GM12801 (cell line): Measurements from ENCODE around the gene COL7A1.

Experiments used
- TF ChIP-seq, protein P1 (sequence below): IDR thresholded peaks from one replicate; pipeline ENCODE4 v1.5.1; 2011; ENCODE audit warnings: control low read depth; ENCODE audit not compliant: insufficient read length; ENCODE audit errors: extremely low read depth

COL7A1 gene

DNA sequence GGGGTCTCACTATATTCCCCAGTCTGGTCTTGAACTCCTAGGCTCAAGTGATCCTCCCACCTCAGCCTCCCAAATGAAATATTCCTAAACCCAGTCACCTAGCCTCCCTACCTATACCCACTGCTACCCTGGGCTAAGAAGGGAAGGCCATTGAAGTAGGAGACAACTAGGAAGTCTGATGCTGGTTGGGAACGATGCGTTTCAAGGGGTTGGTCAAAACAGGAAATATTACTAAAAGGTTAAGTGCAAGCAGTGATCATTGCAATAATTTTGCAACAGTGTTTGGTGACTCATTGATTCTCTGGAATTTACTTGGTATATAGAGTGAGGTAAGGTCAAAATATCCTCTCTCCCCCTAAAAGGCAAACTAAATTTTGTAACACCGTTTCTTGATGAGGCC lies 18.9 kb upstream of the COL7A1 start:
- TF ChIP-seq, protein P1, sequence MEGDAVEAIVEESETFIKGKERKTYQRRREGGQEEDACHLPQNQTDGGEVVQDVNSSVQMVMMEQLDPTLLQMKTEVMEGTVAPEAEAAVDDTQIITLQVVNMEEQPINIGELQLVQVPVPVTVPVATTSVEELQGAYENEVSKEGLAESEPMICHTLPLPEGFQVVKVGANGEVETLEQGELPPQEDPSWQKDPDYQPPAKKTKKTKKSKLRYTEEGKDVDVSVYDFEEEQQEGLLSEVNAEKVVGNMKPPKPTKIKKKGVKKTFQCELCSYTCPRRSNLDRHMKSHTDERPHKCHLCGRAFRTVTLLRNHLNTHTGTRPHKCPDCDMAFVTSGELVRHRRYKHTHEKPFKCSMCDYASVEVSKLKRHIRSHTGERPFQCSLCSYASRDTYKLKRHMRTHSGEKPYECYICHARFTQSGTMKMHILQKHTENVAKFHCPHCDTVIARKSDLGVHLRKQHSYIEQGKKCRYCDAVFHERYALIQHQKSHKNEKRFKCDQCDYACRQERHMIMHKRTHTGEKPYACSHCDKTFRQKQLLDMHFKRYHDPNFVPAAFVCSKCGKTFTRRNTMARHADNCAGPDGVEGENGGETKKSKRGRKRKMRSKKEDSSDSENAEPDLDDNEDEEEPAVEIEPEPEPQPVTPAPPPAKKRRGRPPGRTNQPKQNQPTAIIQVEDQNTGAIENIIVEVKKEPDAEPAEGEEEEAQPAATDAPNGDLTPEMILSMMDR: no peak

DNA sequence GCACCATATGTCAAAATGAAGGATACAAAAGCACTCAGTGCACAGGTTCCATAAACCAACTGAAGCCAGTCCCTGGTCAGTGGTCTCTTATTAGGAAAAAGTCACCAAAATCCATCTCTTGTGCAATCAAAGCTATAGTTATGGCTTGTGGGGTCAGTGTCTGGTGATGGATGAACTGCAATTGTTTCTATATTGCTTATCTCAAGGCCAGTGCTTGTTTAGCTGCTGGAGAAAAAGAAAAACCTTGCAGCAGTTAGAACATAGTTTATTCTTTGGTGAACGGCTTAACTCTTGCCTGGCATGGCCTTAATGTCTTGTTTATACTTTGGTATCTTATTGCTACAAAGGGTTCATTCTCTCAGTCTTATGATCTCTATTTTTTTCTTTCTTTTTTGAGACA lies 17.2 kb upstream of the COL7A1 start:
- TF ChIP-seq, protein P1: no peak

DNA sequence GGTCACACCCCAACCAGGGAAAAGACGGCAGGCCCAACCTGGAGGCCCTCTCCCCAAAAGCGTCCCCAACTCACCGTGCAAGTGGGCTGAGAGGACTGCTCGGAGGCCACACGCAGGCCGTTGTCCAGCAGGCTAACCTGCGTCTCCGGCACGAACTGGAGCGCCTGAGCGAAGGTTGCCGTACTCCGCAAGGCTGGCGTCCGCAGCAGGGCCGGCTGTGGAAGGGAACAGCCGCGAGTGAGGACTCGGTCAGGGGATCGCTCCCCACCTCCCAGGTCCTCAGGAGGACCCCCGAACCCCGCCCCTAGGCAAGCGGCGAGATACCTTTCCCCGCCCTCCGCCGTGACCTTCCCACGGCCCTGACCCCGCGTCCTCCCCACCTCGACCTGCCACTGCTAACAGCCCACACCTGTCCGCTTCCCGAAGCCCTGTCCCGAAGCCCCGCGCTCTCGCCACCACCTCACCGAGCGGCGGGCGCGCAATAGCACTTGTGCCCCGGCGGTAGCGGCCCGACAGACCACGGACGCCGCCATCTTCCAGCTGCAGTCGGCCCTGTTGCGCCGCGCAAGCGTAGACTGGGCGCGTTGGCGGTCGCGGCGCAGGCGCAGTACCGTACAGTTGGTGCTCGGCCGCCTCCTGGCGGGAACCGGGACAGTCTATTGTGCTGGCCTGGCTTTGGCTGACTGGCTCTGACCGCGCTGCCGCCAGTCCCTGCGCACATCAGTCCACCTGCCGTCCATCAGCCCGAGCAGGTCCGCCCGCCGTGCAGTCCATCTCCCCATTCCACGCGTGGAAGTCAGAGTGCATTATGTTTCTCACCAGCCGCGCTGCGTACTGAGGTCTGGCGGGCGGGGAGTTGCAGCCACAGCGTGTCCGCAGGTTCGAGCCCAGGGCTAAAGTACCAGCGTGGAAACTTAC lies 14.2 kb upstream of the COL7A1 start, which contains the start of gene UQCRC1:
UQCRC1 (minus strand) TSS at position 559 of the 918 bp plus-strand sequence; CDS start at position 533, 26 bp downstream.
- TF ChIP-seq, protein P1: no peak

DNA sequence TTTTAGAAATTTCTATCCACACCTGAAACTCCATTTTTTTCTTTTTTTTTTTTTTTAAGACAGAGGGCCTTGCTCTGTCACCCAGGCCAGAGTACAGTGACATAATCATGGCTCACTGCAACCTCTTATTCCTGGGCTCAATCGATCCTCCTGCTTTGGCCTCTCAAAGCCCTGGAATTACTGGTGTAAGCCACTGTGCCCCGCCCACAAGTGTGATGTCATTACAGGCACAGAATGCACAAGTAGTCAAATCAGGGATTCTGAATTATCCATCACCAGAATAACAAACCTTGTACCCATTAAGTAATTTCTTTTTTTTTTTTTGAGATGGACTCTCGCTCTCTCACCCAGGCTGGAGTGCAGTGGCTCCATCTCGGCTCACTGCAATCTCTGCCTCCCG lies 12.4 kb upstream of the COL7A1 start:
- TF ChIP-seq, protein P1: no peak

DNA sequence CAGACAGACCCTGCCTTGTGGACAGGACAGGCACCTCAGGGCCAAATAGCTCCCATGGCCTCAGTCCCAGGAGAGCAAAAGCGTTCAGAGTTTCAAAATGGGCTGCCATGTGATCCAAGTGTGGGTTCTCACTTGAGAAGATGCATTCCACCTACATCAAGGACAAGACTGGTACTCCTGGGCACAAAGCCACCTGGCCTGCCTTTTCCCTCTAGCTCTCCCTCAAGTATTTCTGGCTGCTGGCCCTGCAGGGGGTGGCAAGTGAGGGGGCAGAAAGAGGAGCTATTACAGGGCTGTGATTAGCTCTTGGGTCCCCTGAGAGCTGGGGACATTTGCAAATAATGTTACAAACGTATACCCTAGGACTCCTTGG lies 6.5 kb upstream of the COL7A1 start:
- TF ChIP-seq, protein P1: no peak

DNA sequence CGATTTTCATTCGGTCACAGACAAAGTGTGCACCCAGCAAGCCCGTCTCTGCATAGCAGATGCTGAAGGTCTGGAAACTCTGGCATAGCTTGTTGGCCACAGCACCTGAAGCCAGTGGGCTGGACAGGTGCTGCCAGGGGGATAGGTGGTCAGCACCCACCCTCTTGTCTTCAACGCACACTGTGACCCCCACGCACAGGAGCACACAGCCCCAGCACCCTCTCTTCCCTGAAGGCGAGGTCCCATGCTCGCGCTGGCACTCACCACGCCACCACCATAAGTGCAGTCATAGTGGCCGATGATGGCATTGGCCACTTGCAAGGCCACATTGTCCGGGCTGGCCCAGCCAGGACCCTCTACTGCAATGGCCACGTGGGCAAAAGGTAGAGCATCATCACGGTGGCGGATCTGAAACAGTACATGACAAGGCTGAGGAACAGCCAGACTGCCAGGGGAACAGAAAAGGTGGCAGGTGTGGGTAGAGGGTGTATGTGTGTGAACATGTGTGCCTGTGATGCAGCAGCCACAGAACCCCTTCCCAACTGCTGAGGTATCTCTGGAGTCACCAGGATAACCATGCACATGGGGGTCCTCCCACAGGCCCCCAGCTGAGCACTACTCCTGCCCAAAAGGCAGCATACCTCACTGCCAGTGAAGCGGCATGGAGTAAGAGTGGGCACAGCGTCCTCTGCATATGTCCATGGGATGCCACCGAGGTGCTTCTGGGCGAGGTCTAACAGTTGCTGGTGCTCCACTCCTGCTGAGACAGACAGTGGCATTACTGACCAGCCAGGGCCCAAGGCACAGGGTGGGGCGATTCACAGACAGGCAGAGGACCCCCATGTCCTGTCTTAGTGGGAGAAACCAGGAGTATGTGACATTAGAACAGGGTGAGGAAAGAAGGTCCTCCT lies 5.8 kb upstream of the COL7A1 start:
- TF ChIP-seq, protein P1: no peak
